Pancreas (tissue), 10 donors: ENCODE data around the gene RNH1. TPM values are rescaled to one million over a fixed set of nuclear protein-coding genes. Genes with fewer than 3 reads are reported as not detected.

ENCODE experiments used
- ATAC-seq, 4 donors: fragments of 200-7000 bp; cut with Tn5 transposase; one replicate each; pipeline versions ENCODE4 v1.8.0 to v1.9.1; 2020; ENCODE audit warnings: mild to moderate bottlenecking in 4 of 4, moderate library complexity in 4 of 4
- DNase-seq, 6 donors: peaks; one replicate each; pipeline ENCODE4 v3.0.0-alpha.2; 2020
- FAIRE-seq: peaks from 2 replicates; lab custom pipeline; 2012; peaks lifted over from hg19 to GRCh38; lab: Jason Lieb, UNC
- H3K27ac ChIP-seq, 4 donors: fragments of 200-600 bp; sonication (generic); 1 replicate in 3 of 4; 2 replicates in 1 of 4; pipeline versions ENCODE4 v1.5.0 to v1.8.0; 2020
- H3K27me3 ChIP-seq, 4 donors: fragments of 200-600 bp; one replicate each; pipeline ENCODE4 v1.8.0; 2021
- H3K36me3 ChIP-seq, 3 donors: fragments of 200-600 bp; sonication (generic) in 1 of 3; one replicate each; pipeline versions ENCODE4 v1.5.0 to v1.8.0; 2020 to 2021
- H3K4me1 ChIP-seq, 3 donors: fragments of 200-600 bp; one replicate each; pipeline ENCODE4 v1.8.0; 2021
- H3K4me3 ChIP-seq, 4 donors: fragments of 200-600 bp; sonication (generic) in 2 of 4; one replicate each; pipeline versions ENCODE4 v1.5.0 to v1.8.0; 2020 to 2021
- H3K9me3 ChIP-seq, 4 donors: fragments of 200-600 bp; one replicate each; pipeline ENCODE4 v1.8.0; 2021
- WGBS, 2 donors: extraction: QIAGEN DNeasy Blood & Tissue Kit; methylation state at CpG; one replicate each; pipeline ENCODE4 v1.1.7; 2013; 5-methylcytosine and 5-hydroxymethylcytosine counted together
- intact Hi-C, 3 donors: fragments of 100-400 bp; cut with DNase I; formaldehyde crosslinking; loops; one replicate each; pipeline versions ENCODE4 v1.11.1 to v1.14.2; 2022
- polyA plus RNA-seq, 2 donors: library from polyadenylated mRNA; stranded (reverse); fragments of 200-250 nt; gene quantifications; one replicate each; pipeline ENCODE4 v1.2.3, GENCODE V29; 2013
- total RNA-seq, 6 donors: library from RNA; stranded (reverse); fragmentation: NEBNext Ultra II Directional in 4 of 6; extraction: Animal tissue kit (Norgen Biotek cat#: 25700) in 4 of 6; gene quantifications; one replicate each; pipeline versions ENCODE4 v1.2.1 to v1.2.4, GENCODE V29; 2021 to 2023
- TF ChIP-seq, protein P1 (sequence below), 4 donors: fragments of 200-600 bp; sonication (generic) in 3 of 4; IDR thresholded peaks; one replicate each; pipeline versions ENCODE4 v1.5.0 to v1.8.0; 2021; ENCODE audit warnings: antibody characterized with exemption in 4 of 4
- donor health status: healthy with polysubstance abuse.
- donor health status: DM: no; HTN: no; CAD: no; lungs with moderate emphysema.
- donor health status: DM: no; HTN: no; CAD: no.
- donor health status: control.
- donor health status: control.
- donor health status: Bipolar disorder and iron deficiency.
- donor health status: DM: yes; HTN: yes; CAD: no.
- donor health status: DM: no; HTN: no; CAD: no.
- donor health status: DM: no; HTN: no; CAD: no.
- donor health status: DM: yes; HTN: yes; CAD: no.

The RNH1 gene
- total and polyA plus RNA-seq, 8 donors: 38.9 to 87.7 (median 63.9) TPM

DNA sequence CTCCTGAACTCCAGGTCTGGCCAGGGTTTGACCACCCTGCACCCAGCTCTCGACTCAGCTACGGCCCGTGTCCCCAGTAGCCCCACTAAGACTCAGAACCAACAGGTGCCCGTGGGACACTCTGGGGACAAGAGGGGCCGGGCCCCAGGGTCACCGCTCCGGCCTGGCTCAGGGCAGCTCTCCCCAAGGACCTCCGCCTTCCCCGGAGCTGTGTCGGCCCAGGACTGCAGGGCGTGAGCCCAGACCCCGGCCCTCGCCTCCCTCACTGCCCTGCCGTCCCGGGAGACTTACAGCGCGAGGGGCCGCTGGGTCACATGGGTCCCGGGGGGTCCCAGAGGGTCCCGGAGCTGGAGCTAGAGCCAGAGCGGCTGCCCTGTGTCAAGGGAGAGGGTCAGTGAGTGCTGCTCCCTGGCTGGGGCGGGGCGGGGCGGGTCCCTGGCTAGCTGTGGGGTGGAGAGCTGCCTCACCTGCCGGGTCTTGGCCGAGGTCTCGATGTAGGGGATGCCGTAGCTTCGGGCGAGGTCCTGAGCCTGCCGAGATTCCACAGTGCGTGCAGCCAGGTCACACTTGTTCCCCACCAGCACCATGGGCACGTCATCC is 26.0 kb upstream of the RNH1 start:
- WGBS, 2 donors: 92% methylated on average over 28 to 33 of the region's 33 CpGs
- no peak for ATAC-seq
- no peak overlapping the region for H3K4me3 ChIP-seq

DNA sequence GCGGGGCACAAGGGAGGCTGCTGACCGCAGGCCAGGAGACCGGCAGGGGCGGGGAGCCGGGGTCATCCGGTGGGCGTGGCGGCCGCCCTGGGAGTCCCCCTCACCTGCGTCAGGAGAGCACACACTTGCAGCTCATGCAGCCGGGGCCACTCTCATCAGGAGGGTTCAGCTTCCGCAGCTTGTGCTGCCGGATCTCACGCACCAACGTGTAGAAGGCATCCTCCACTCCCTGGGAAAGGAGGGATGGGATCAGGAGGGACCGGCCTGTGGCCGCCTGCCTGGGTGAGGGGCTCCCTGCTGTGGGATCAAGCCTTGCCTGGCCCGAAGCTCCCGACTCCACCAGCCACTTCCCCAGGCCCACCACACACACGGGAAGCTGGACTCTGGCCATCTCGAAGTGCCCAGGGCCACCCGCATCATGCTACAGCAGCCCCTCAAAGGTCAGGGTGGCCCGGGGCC is 25.5 kb upstream of the RNH1 start:
- H3K36me3 ChIP-seq: peaks cover 0 to 12% (median 8%) of the 10 kb centered on the region in 3 donors
- DNase-seq (peak in 1 of 6 donors; percentile 78), FAIRE-seq (no peak), ATAC-seq (no peak)
- 89 to 94% methylated on average over 21 to 23 of the region's 23 CpGs for WGBS, 2 donors
- intact Hi-C loops: no loop called here
- no peaks in the 10 kb centered on the region for H3K9me3 ChIP-seq
- H3K4me3 ChIP-seq: no peak overlapping the region
- peaks cover 6 to 12% (median 6%) of the 10 kb centered on the region in 3 donors for H3K4me1 ChIP-seq
- TF ChIP-seq, protein P1, sequence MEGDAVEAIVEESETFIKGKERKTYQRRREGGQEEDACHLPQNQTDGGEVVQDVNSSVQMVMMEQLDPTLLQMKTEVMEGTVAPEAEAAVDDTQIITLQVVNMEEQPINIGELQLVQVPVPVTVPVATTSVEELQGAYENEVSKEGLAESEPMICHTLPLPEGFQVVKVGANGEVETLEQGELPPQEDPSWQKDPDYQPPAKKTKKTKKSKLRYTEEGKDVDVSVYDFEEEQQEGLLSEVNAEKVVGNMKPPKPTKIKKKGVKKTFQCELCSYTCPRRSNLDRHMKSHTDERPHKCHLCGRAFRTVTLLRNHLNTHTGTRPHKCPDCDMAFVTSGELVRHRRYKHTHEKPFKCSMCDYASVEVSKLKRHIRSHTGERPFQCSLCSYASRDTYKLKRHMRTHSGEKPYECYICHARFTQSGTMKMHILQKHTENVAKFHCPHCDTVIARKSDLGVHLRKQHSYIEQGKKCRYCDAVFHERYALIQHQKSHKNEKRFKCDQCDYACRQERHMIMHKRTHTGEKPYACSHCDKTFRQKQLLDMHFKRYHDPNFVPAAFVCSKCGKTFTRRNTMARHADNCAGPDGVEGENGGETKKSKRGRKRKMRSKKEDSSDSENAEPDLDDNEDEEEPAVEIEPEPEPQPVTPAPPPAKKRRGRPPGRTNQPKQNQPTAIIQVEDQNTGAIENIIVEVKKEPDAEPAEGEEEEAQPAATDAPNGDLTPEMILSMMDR (IDR thresholded peaks at IDR 0.05): no peak
- no peak overlapping the region for H3K27ac ChIP-seq
- no peaks in the 10 kb centered on the region for H3K27me3 ChIP-seq

More for the DNA sequence above, 26.0 kb upstream of the RNH1 start:
- H3K27me3 ChIP-seq: no peaks in the 10 kb centered on the region
- peaks cover 0 to 12% (median 8%) of the 10 kb centered on the region in 3 donors for H3K36me3 ChIP-seq
- intact Hi-C loops: no loop called here
- peaks cover 6 to 15% (median 9%) of the 10 kb centered on the region in 3 donors for H3K4me1 ChIP-seq
- no peak for FAIRE-seq
- H3K27ac ChIP-seq: no peak overlapping the region
- H3K9me3 ChIP-seq: no peaks in the 10 kb centered on the region
- DNase-seq: peak in 4 of 6 donors; percentile 27 to 80 (median 56)
- TF ChIP-seq, protein P1 (IDR thresholded peaks at IDR 0.05): no peak

DNA sequence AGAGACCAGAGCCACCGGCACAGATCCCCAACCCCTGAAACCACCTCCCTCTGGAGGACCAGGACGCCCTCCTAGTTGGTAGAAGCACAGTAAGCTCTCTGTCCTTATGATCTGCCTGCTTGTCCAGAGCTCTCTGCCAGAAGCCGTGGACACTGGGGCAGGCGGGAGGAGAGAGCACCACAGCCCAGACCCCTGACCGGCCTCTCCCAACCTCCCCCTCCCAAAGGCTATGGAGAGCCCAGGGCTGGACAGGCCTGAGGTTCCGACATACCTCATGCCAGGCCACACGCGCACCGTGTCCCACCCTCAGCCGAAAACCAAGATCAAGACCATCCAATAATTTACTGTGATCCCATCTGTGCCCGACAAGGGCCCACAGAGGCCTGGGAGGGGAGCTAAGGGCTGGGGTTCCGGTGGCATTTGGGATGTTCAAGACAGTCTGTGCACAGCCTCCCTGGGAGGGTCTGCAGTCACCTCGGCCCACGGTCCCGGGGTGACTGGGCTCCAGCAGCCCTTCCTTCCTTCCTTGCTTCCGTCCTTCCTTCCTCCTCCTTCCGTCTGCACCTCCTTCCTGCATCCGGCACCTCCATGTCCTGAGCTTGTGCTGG is 25.0 kb upstream of the RNH1 start:
- TF ChIP-seq, protein P1 (IDR thresholded peaks at IDR 0.05): no peak
- Histone ChIP-seq H3K9me3 (no peaks in the 10 kb centered on the region), H3K27ac (no peak overlapping the region), H3K36me3 (peaks cover 0 to 12% (median 8%) of the 10 kb centered on the region in 3 donors), H3K4me3 (no peak overlapping the region), H3K4me1 (peaks cover 4 to 9% (median 5%) of the 10 kb centered on the region in 3 donors), H3K27me3 (no peaks in the 10 kb centered on the region)
- 89 to 91% methylated on average over 17 to 18 of the region's 18 CpGs for WGBS, 2 donors
- intact Hi-C loops: no loop called here
- no peak for ATAC-seq
- FAIRE-seq: no peak
- peak in 1 of 6 donors; percentile 59 for DNase-seq

DNA sequence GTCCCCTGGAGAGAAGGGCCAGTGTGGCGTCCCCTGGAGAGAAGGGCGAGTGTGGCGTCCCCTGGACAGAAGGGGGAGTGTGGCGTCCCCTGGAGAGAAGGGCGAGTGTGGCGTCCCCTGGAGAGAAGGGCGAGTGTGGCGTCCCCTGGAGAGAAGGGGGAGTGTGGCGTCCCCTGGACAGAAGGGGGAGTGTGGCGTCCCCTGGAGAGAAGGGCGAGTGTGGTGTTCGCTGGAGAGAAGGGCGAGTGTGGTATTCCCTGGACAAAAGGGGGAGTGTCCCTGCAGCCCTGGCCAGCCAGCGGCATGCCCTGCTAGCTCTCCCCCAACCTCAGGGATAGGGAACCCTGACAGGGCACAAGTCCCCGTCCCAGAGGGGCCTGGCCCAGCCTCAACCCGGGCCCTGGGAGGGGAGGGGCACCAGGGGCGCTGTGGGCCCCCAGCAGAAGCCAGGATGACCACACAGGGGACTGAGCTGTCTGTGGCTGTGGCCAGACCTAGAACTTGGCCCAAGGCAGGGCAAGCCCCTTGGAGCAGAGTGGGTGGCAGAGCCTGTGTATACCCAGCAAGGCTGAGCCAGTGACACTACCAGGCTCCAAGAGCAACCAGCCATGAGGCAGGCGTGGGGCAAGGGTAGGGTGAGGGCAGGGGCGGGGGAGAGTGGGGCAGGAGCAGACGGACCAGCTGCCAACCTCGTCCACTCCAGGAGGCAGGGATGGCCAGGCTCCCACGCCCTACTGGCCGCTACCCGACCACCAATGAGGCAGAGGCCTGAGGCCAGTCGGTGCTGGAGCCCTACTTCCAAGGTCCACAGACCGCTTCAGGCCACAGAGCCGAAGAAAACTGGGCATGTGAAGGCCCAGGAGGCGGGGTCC is 24.2 kb upstream of the RNH1 start:
- peak in 2 of 6 donors; percentile 53 to 75 for DNase-seq
- Histone ChIP-seq H3K4me1 (peaks cover 0 to 4% (median 3%) of the 10 kb centered on the region in 3 donors), H3K27ac (no peak overlapping the region), H3K4me3 (no peak overlapping the region), H3K36me3 (peaks cover 0 to 12% (median 8%) of the 10 kb centered on the region in 3 donors), H3K27me3 (no peaks in the 10 kb centered on the region), H3K9me3 (no peaks in the 10 kb centered on the region)
- TF ChIP-seq, protein P1 (IDR thresholded peaks at IDR 0.05): no peak
- FAIRE-seq: no peak
- 90 to 91% methylated on average over 24 to 28 of the region's 28 CpGs for WGBS, 2 donors
- no peak for ATAC-seq
- intact Hi-C loops: no loop called here
